Measurements from ENCODE around the gene CDC25B. TPM values are rescaled to one million over a fixed set of nuclear protein-coding genes. Genes with fewer than 3 reads are reported as not detected.
A peak's percentile ranks its signal among the peaks of the same experiment; 100 is the strongest.

CDC25B gene
- polyA plus RNA-seq, 2 of the 4 experiments (the other 2 are of a cell fraction), result 136 to 150 TPM

- FAIRE-seq, result no peak
- DNase-seq (ENCODE audit: low read depth in 1 of 2, low spot score in 1 of 2), result peak; percentile 84 to 91
Observed at GRCh38 chr20:3786665-3787323, 9.3 kb upstream of the CDC25B start, which contains the start of gene CENPB. Gene CENPB, minus strand, starts transcription at chr20:3786740. Its CDS starts 257 bp downstream, at chr20:3786483.

More at GRCh38 chr20:3786665-3787323, 9.3 kb upstream of the CDC25B start, which contains the start of gene CENPB:
- peak within 1 kb of the TSS; percentile 97 for H3K4me2 ChIP-seq
- POLR2A ChIA-PET, result interaction anchor here (0.6 to 3.0 kb wide), 11 partner anchors 9 to 428 kb away, joined by 3 to 40 read pairs (median 5); partner anchors contain the start of genes AP5S1 and CDC25B
- 8% methylated on average over 26 of the region's 70 CpGs for WGBS (ENCODE audit: missing lambda C conversion rate)
- peak within 1 kb of the TSS; percentile 86 for H3K4me3 ChIP-seq
- H3K27ac ChIP-seq, result peak within 1 kb of the TSS; percentile 88 to 96
- ATAC-seq, result peak; percentile 86 to 87
- peaks cover 43% of the 10 kb centered on the region for H3K4me1 ChIP-seq
- CTCF ChIA-PET, result interaction anchor here (0.6 to 56.5 kb wide), 24 partner anchors 9 to 285 kb away, joined by 3 to 1634 read pairs (median 6); partner anchors contain the start of genes ADISSP, CDC25B and HSPA12B
- TF ChIP-seq RARB (CRISPR knock-in tag; IDR thresholded peaks at IDR 0.05), result no peak
- no peak for TF ChIP-seq FOSL2 (IDR thresholded peaks at IDR 0.05)
- TF ChIP-seq FOSL2 (CRISPR knock-in tag; IDR thresholded peaks at IDR 0.05), result no peak
- TF ChIP-seq RCOR1 (IDR thresholded peaks at IDR 0.05; ENCODE audit: low read depth, low read length), result no peak
- peak; percentile 77 to 83; a peak in 3 of 5 replicates for TF ChIP-seq JUN (IDR thresholded peaks at IDR 0.05)
- peak; percentile 84; the same call in 1 of the 2 replicates for TF ChIP-seq MAZ (IDR thresholded peaks at IDR 0.05; ENCODE audit: borderline replicate concordance, low read depth, low read length)
- TF ChIP-seq CHD2 (IDR thresholded peaks at IDR 0.05; ENCODE audit: low read length, partially characterized antibody), result peak; percentile 91
- peak; percentile 99 for TF ChIP-seq CTCF (IDR thresholded peaks at IDR 0.05)
- TF ChIP-seq SMC3 (IDR thresholded peaks at IDR 0.05), result peak; percentile 99
- TF ChIP-seq RAD21 (conservative IDR thresholded peaks at IDR 0.05 in 1 of 2, IDR thresholded peaks at IDR 0.05 in 1 of 2), result peak; percentile 81 to 99
- TF ChIP-seq PBX3 (IDR thresholded peaks at IDR 0.05), result no peak
- TF ChIP-seq, protein P1, sequence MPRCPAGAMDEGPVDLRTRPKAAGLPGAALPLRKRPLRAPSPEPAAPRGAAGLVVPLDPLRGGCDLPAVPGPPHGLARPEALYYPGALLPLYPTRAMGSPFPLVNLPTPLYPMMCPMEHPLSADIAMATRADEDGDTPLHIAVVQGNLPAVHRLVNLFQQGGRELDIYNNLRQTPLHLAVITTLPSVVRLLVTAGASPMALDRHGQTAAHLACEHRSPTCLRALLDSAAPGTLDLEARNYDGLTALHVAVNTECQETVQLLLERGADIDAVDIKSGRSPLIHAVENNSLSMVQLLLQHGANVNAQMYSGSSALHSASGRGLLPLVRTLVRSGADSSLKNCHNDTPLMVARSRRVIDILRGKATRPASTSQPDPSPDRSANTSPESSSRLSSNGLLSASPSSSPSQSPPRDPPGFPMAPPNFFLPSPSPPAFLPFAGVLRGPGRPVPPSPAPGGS (IDR thresholded peaks at IDR 0.05), result peak; percentile 65; the same call in 1 of the 3 replicates
- peak; percentile 47 for TF ChIP-seq POLR2A (IDR thresholded peaks at IDR 0.05; ENCODE audit: low read length)
- TF ChIP-seq, protein P2, sequence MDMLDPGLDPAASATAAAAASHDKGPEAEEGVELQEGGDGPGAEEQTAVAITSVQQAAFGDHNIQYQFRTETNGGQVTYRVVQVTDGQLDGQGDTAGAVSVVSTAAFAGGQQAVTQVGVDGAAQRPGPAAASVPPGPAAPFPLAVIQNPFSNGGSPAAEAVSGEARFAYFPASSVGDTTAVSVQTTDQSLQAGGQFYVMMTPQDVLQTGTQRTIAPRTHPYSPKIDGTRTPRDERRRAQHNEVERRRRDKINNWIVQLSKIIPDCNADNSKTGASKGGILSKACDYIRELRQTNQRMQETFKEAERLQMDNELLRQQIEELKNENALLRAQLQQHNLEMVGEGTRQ (IDR thresholded peaks at IDR 0.05), result no peak
- TF ChIP-seq MYC (IDR thresholded peaks at IDR 0.05; ENCODE audit: borderline replicate concordance, low read length), result peak; percentile 50; the same call in 1 of the 2 replicates
- TF ChIP-seq, protein P3, sequence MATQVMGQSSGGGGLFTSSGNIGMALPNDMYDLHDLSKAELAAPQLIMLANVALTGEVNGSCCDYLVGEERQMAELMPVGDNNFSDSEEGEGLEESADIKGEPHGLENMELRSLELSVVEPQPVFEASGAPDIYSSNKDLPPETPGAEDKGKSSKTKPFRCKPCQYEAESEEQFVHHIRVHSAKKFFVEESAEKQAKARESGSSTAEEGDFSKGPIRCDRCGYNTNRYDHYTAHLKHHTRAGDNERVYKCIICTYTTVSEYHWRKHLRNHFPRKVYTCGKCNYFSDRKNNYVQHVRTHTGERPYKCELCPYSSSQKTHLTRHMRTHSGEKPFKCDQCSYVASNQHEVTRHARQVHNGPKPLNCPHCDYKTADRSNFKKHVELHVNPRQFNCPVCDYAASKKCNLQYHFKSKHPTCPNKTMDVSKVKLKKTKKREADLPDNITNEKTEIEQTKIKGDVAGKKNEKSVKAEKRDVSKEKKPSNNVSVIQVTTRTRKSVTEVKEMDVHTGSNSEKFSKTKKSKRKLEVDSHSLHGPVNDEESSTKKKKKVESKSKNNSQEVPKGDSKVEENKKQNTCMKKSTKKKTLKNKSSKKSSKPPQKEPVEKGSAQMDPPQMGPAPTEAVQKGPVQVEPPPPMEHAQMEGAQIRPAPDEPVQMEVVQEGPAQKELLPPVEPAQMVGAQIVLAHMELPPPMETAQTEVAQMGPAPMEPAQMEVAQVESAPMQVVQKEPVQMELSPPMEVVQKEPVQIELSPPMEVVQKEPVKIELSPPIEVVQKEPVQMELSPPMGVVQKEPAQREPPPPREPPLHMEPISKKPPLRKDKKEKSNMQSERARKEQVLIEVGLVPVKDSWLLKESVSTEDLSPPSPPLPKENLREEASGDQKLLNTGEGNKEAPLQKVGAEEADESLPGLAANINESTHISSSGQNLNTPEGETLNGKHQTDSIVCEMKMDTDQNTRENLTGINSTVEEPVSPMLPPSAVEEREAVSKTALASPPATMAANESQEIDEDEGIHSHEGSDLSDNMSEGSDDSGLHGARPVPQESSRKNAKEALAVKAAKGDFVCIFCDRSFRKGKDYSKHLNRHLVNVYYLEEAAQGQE (IDR thresholded peaks at IDR 0.05), result peak; percentile 83
- no peaks in the 10 kb centered on the region for H3K9me3 ChIP-seq
